Hematopoietic multipotent progenitor cell treated with erythropoietin and hydrocortisone succinate and interleukin-3 and kit ligand, for 17 days (in vitro differentiated cells): ENCODE measurements around the gene BRIP1.
"Not testable (repeated sequence)": the region's sequence is repeated elsewhere in the genome, so short reads cannot be mapped to it uniquely, and the experiment has no call there.

Experiments used
- DNase-seq: peaks from one replicate; pipeline ENCODE4 v3.0.0-alpha.2; 2015; ENCODE audit warnings: low spot score

The BRIP1 gene

DNA sequence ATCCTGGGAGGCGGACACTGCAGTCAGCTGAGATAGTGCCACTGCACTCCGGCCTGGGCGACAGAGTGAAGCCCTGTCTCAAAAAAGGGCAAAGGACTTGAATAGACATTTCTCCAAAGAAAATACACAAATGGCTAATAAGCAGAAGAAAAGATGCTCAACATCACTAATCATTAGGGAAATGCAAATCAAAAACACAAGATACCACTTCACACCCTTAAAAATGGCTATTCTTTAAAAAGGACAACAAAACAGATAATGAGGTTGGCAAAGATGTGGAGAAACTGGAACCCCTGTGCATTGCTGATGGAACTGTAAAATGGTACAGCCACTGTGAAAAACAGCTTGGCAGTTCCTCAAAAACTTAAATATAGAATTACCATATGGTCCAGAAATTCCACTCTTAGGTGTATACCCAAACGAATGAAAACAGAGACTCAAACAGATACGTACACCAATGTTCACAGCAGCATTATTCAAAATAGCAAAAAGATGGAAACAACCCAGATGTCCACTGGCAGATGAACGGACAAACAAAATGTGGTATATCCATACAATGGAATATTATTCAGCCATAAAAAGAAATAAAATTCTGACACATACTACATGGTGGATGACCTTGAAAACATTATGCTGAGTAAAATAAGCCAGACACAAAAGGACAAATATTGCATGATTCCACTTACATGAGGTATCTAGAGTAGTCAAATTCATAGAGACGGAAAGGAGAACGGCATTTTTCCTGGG lies 35.5 kb downstream of the BRIP1 start:
- DNase-seq = no peak

DNA sequence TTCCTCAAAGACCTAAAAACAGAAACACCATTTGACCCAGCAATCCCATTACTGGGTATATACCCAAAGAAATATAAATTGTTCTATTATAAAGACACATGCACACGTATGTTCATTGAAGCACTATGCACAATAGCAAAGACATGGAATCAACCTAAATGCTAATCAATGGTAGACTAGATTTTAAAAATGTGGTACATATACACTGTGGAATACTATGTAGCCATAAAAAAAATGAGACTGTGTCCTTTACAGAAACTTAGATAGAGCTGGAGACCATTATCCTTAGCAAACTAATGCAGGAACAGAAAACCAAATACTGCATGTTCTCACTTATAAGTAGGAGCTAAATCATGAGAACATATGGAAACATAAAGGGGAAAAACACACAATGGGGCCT lies 36.5 kb downstream of the BRIP1 start:
- DNase-seq = not testable (repeated sequence)

DNA sequence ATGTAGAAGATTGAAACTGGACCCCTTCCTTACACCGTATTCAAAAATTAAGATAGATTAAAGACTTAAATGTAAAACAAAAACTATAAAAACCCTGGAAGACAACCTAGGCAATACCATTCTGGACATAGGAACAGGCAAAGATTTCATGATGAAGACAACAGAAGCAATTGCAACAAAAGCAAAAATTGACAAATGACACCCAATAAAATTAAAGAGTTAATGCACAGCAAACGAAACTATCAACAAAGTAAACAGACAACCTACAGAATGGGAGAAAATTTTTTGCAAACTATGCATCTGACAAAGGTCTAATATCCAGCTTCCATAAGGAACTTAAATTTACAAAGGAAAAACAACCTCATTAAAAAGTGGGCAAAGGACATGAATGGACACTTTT lies 37.1 kb downstream of the BRIP1 start:
- DNase-seq = not testable (repeated sequence)

DNA sequence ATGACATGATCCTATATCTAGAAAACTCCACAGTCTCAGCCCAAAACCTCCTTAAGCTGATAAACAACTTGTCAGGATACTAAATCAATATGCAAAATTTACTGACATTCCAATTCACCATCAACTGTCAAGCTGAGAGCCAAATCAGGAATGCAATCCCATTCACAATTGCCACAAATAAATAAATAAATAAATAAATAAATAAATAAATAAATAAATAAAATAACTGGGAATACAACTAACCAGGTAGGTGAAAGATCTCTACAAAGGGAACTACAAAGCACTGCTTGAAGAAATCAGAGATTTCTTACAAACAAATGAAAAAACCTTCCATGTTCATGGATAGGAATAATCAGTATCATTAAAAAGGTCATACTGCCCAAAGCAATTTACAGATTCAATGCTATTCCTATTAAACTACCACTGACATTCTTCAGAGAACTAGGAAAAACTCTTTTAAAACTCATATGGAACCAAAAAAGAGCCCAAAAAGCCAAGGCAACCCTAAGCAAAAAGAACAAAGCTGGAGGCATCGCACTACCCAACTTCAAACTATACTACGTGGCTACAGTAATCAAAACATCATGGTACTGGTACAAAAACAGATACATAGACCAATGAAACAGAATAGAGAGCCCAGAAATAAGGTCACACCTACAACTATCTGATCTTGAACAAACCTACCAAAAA lies 37.7 kb downstream of the BRIP1 start:
- DNase-seq = no peak

DNA sequence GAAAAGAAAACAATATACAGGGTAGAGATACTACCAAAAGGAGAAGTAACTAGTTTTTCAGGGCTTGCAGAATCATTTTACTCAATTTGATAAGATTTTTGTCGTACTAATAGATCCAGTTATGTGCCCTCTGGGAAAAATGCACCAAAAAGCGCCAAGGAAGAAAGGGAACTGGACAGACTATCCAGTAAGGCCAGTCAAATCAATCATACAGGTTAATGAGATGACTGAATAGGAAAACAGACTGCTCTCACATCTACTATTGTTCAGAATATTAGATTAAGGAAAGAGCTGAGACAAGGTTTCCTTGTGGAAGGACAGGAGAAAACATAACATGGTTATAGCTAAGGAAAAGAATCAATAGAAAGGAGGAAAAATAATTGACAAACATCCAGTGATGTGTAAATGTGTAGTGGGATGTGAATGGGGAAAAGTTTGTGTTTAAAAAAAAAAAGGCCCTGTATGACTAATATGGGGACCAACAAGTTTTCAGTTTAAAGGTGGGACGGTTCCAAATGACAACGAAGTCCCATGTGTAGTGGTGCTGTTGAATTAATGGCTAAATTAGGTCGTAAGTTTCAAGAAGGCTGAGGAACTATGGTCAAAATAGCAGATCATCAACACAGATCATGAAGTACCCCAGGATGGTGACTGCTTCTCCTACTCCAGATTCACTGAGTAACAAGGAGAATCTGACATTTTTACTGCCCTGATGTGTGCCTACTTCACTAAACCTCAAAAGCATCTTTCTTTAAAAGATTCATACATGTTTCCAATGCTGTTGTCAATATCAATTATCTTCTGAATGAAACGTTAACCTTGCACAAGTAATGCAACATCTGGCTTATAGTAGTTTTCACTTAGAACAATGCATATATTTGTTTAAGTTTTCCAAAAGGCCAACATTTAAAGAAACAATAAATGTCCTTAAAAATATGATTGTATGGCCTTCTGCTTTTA lies 40.7 kb downstream of the BRIP1 start:
- no peak for DNase-seq

DNA sequence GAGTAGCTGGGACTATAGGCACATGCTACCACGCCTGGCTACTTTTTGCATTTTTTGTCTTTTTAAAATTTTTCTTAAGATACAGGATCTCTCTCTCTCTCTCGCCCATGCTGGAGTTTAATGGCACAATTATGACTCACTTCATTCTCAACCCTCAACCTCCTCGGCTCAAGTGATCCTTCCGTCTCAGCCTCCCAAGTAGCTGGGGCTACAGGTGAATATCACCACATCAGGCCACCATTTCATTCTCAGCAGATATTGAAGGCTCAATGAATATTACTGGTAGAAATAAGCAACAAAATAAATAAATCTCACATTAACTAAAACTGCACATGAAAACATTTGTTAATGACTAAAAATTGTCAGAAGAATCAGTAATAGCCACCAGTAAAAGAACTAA lies 41.7 kb downstream of the BRIP1 start:
- no peak for DNase-seq

DNA sequence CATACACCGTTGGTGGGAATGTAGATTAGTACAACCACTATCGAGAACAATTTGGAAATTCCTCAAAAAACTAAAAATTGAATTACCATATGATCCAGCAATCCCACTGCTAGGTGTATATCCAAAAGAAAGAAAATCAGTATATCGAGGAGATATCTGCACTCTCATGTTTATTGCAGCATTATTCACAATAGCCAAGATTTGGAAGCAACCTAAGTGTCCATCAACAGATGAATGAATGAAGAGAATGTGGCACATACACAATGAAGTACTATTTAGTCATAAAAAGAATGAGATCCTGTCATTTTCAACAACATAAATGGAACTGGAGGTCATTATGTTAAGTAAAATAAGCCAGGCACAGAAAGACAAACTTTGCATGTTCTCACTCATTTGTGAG lies 44.1 kb downstream of the BRIP1 start:
- not testable (repeated sequence) for DNase-seq

DNA sequence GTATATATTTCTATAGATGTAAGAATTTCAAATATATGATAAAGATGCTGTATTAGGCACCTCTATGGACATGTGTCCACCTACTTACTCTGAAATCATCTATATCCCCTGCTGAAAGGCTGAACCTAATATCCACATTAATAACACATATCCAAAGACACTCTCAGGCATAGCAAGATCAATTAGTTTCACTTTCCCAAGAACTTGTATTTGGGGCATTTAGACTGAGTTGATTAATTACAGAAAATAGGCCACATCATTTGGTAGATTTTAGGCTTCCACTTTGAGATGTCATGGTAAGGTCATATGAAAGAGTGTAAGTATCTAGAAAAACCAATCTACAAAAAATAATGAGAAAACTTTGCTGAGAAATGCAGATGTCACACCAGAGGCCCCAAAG lies 45.1 kb downstream of the BRIP1 start:
- no peak for DNase-seq

DNA sequence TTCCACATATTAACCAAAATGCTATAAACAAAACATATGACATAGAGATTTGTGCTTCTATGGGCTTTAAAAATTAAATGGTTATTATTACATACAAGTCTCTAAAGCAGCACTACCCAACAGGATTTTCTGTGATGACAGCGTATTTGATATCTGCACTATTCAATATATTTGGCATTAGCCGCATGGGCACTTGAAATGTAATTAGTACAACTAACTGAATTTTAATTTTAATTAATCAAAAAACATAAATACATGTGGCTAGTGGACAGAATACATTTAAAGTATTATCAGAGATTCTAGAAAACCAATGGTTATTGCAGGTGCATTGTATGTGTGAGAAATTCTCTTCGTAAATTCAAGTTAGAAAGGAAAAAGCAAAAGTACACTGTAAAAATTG lies 45.9 kb downstream of the BRIP1 start:
- no peak for DNase-seq

DNA sequence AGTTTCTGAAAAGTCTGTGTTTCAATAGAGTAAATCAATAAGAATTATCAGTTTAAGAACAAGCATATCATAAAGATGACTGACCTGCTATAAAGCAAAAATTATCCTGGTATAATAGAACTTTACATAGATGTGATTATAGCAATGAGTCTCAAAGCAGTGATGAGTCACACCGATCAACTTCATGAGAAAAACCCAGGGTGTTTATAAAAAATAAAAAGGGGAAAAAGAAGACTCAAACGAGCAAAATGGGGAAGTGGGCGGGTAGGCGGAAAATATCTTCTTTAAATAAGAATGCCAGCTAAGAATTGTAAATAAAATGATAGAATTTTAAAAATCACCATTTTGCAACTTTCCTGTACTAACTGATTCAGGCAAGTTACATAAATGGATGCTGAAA lies 46.8 kb downstream of the BRIP1 start:
- DNase-seq = no peak

DNA sequence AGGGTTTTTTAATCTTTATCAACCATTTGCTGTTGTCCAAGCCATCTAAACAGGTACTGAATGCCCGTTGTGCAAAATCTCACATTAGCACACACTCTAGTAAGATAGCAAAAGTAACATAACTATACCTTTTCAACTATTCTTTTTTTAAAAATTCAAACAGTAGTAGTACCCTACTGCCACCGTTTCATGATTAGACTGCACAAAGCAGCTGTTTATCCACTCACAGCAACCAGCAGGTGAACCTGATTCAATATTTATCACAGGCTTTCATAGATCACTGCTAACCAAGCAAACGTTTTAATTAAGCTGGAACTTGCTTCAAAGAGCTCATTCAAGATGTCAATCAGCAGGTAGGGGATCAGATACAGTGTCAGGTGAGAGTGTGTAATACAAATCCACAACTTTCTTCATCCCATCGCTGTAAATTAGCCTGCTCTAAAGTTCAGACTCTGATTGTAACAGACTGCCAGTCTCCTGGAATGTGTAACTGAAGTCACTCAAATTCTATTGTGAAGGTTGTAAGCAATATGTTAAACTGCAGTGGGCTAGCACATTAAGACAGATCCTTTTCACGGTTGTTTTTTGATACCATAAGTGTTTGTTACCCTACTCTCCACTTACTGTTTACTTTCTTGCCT lies 47.3 kb downstream of the BRIP1 start:
- no peak for DNase-seq

DNA sequence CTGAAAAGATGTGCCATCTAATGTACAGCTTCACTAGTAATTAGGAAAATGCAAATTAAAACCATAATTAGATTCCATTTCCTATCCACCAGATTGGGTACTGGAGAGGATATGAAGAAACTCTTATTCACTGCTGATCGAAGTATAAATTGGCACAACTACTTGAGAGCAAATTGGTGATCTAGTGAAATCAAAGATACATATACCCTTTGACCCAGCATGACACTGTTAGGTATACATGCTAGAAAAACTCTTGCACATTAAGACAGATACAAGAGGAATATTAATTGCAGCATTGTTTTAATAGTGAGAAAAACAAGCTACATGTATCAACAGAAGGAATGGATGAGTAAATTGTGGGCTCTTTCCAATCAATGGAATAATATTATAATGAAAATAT lies 48.8 kb downstream of the BRIP1 start:
- DNase-seq = no peak

DNA sequence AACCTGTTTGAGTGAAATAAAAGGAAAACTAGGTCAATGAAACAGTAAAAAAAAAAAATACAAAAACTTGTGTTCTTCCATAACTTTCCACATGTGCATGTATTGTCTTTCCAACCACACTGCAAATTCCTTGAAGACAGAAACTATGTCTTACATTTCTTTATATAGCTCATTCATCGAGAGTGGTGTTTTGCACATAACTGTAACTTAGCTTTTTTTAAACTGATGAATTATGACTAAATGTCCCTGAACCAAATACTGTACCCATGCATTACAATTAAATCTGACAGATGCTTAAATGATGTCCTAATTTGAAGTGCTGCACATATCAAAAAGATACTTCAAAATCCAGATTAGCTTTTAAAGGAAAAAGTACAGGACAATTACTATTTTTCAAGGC lies 50.1 kb downstream of the BRIP1 start:
- no peak for DNase-seq

DNA sequence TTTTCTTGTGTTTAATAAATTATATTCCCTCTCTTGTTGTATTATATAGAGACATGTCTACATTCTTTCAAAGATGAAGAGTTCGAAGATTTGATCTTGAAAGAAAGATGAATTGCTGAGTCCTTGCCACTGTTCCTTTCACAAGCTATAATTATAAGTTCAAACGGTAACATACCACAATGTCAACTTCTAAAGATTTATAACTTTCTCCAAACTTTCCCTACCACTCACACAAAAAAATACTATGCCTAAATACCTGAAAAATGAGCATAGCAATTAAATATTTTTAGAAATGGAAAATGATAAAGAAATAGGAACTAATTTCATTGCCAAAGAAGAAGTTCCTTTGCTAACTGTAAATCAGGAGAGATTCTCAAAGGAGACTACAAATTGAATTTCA lies 50.6 kb downstream of the BRIP1 start:
- no peak for DNase-seq

DNA sequence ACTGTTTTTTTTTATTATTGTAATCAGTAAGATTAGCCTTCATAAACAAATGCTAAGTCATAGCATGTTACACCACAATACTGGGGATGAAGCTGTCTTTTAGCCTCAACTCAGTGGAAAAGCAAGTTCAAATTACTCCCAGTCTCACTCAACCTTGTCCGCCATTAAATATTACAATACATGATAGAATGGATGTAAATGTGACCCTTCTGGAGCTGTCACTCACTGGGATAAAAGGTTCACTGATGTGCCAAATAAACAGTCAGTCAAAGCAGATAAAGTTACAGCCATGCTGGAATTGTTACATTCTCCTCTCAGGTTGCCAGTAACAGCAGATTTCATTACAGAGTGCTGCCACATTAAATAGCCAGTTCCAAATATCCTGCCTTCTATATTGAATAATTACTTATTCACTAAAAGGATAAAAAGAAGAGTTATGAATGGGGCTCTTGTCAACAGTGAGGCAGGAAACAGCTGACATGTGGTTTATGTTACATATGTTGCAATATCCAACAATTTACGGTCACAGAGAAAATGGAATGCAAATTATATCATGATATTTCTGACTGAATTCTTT lies 53.4 kb downstream of the BRIP1 start:
- no peak for DNase-seq

DNA sequence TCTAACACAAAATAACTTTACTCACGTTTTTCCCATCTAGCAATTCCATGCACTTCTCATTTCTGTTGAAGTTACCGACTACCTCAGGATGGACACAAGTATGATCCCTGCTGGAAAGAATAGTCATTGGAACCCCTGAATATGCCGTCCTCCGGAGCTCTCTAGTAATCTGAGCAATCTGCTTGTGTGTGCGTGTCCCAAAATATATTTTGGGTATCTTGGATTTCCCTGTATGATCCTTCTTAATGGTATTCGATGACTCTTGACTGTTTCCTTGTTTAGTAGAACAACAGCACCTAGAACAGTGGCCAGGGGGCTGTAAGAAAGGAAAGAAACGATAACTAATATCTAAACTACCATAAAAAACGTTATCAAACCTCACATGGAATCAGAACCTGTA lies 54.9 kb downstream of the BRIP1 start:
- no peak for DNase-seq

DNA sequence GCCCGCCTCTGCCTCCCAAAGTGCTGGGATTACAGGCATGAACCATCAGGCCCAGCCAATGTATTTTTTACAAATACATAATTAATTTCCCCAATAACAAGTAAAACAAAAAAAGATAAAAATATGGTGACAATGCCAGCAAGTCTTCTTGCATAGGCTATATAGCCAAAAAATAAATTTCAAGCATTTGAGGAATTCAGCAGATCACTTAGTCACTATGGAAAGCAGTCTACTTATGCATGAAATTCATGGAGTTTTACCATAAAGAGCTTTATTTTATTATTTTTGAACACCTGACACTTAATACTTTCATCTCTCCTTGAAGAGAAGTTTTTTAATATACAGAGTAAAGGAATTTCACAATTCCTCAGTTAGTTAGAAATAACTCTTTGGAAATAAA lies 56.4 kb downstream of the BRIP1 start:
- DNase-seq = no peak

DNA sequence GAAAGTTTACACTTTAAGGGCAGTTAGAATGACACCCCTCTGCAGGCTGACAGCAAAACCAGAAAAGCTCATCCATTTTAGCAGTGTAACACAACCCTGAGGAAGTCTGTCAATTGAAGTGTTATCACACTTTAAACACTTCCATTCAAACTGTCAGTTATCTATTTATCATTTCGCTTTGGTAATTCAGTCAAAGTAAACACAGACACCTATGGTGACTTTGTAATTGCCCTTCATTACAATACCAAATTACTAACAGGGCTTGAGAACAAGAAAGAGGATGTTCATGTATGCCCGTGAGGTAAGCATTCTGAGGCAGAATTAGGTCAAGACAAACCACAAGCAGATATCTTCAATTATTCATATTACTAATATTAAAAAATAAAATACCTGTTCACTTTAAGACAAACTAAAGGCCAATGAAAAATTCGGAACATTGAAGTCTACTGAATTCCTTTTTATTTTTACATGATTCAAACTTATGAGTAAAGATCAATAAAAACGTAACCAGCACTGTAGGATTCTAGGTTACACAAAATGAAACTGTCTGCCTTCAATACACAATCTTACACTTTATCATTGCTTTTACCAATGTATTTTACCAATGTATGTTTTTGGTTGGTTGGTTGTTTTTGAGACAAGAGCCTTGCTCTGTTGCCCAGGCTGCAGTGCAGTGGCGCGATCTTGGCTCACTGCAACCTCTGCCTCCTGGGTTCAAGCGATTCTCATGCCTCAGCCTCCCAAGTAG lies 57.1 kb downstream of the BRIP1 start:
- DNase-seq = no peak

DNA sequence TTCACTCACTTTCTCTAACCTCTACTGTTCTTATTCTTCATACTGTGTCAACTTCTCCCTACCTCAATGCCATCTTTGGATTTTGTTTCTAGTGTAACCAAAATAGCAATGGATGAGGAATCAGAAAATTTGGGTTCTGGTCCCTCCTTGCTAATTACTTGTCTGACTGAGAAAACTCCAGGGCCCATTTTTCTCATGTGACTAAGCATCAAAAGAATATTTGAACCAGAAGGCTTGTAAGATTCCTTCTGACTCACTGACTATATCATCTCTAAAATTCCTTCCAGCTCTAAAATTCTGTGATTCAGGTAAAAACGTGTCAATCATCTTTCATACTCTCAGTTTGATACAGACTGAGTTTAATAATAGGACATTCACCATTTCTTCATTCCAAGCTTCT lies 57.9 kb downstream of the BRIP1 start:
- DNase-seq = no peak

DNA sequence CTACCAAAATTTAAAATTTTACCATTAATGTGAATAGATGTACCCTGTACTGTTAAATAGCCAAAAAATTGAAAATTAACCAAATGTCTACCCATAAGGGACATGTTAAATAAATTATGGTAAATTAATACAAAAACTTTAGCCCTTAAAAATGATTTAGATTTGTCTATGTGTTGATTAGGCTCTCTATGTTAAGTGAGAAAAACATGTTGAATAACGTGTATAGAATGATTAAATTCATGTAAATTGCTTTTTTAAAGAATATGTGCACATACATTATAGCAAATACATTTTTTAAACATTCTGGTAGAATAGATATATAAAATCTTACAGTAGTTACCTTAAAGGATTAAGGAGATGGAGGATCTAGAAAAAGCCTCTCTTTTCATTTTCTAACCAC lies 59.5 kb downstream of the BRIP1 start:
- no peak for DNase-seq

DNA sequence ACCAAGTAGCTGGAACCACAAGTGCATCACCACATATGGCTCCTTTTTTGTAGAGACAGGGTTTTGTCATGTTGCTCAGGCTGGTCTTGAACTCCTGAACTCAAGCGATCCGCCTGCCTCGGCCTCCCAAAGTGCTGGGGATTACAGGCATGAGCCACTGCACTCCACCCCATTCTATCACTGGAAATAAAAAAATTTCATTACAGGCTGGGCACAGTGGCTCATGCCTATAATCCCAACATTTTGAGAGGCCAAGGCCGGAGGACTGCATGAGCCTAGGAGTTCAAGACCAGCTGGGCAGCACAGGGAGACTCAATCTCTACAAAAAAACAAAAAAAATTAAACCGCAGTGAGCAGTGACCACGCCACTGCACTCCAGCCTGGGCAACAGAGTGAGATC lies 60.1 kb downstream of the BRIP1 start:
- no peak for DNase-seq
